Stimulated activated CD4-positive, alpha-beta T cell treated with anti-CD3 and anti-CD28 coated beads, TNF-alpha, amount 100 ng/mL, for 24 hours (primary cell): Measurements from ENCODE around the gene PROC.

Experiments
- DNase-seq, 3 experiments: peaks; one replicate each; pipeline ENCODE4 v3.0.0-alpha.2; 2020; ENCODE audit warnings: low read depth in 3 of 3

Gene PROC

DNA sequence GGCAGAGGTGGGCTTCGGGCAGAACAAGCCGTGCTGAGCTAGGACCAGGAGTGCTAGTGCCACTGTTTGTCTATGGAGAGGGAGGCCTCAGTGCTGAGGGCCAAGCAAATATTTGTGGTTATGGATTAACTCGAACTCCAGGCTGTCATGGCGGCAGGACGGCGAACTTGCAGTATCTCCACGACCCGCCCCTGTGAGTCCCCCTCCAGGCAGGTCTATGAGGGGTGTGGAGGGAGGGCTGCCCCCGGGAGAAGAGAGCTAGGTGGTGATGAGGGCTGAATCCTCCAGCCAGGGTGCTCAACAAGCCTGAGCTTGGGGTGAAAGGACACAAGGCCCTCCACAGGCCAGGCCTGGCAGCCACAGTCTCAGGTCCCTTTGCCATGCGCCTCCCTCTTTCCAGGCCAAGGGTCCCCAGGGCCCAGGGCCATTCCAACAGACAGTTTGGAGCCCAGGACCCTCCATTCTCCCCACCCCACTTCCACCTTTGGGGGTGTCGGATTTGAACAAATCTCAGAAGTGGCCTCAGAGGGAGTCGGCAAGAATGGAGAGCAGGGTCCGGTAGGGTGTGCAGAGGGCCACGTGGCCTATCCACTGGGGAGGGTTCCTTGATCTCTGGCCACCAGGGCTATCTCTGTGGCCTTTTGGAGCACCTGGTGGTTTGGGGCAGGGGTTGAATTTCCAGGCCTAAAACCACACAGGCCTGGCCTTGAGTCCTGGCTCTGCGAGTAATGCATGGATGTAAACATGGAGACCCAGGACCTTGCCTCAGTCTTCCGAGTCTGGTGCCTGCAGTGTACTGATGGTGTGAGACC, at the start of gene PROC:
PROC (plus strand) TSS at position 128 of the 812 bp plus-strand sequence. CDS start 1,516 bp downstream, outside the sequence.
- no peak for DNase-seq

- DNase-seq = no peak
These were observed 48.2 kb upstream of the PROC start for GRCh38 chr2:127370010-127370409.

DNA sequence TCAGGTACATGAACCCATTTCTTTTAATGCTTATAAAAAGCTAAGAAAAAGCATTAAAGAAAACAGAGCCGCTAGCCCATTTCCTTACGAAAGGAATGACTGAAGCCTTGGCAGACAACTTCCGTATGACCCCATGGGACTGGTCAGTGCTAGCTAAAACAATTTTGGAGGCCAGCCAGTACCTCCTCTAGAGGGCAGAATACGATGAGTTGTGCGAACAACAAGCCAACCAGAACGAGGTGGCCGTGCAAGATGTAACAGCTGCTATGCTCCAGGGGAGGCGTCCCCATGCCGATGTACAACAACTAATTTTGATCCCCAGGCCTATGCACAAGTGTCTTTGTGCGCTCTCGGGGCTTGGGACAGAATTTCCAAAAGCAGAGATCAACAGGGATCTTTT, 47.2 kb upstream of the PROC start:
- no peak for DNase-seq

DNA sequence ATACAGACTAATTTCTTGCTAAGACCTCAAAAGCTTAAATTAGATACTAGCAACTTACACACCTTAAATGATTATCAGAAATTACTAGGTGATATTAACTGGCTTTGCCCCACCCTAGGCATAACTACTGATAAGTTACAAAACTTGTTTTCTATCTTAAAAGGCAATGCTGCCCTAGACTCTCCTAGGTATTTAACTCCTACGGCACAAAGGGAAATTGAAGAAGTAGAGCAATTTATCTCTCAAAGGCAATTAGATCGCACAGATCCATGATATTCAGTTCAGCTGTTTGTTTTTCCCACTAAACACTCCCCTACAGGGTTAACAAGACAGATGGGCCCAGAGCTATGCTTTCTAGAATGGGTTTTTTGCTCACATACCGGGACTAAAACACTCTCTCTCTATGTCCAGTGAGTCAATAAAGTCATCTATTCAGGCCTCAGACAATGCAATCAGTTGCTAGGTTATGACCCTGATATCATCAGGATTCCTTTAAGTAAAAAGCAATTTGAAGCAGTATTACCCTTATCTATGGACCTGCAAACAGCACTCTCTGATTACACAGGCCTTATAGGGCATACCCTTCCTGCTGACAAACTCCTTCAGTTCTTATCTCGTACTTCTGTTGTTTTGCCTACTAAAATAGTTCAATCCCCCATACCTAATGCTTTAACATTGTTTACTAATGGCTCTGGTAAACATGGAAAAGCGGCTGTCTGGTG, 44.7 kb upstream of the PROC start:
- no peak for DNase-seq

DNA sequence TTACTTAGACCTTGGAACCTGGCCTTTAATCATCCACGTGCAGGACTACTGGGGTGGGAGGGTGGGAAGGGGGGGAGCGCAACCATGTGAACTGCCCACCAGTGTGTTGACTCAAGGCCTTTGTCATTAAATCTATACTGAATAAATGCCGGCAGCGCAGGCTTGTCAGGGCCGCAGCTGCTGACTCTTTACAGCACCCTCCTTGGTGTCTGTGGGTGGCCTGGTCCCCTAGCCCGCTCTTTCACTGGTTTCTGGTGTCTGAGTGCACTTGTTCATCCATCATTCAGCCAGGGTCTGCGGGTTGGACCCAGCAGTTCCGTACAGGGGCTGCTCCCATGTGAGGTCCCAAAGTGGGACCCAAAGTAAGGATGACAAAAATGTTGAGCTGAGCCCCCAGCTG, 42.0 kb upstream of the PROC start:
- DNase-seq = no peak

DNA sequence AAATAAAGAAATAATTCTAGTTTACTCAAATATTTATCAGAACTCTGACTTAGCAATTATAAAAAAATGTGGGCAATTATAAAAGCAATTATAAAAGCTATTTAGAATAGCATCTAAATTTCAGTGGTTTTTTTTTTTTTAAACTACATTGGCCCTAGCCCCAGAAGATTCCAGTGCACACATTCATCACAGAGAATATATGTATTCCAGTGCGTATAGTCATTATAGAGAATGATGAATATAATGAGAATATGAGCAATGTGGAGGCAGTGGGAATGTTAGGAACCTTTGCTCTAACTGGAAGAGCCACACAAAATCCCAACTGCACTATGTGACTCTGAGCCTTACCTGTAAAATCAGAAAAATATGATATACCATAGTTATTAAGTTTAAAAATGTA, 41.0 kb upstream of the PROC start:
- no peak for DNase-seq

- DNase-seq = no peak
These were observed 39.5 kb upstream of the PROC start for GRCh38 chr2:127378720-127379119.

- no peak for DNase-seq
These were observed 38.4 kb upstream of the PROC start for GRCh38 chr2:127379712-127380355.

DNA sequence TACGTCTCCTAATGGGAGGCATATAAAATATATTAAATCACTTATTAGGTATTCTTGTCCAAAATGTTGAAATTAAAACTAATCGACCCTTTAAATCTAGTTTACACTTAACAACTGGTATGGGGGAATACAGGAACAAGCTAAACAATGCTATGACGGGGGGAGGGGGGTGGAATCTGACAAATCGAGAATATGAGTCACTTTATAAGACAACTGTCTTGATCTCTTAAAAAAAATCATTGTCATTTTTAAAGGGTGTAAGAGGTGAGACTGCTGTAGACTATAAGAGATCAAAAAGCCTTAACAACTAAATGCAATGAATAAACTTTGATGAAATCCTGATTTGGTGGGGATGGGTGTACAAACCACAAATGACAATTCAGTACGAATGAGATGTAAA, 36.5 kb upstream of the PROC start:
- DNase-seq = peak in 2 of 3 experiments; percentile 19

- DNase-seq = no peak
These were observed 35.4 kb upstream of the PROC start for GRCh38 chr2:127382831-127383230.

GRCh38 chr2:127384529-127384928, 33.7 kb upstream of the PROC start:
- no peak for DNase-seq

- DNase-seq = no peak
These were observed 32.0 kb upstream of the PROC start for GRCh38 chr2:127386246-127386645.

- DNase-seq = peak; percentile 61 to 78 (median 64)
These were observed 31.2 kb upstream of the PROC start for GRCh38 chr2:127386764-127387654.

DNA sequence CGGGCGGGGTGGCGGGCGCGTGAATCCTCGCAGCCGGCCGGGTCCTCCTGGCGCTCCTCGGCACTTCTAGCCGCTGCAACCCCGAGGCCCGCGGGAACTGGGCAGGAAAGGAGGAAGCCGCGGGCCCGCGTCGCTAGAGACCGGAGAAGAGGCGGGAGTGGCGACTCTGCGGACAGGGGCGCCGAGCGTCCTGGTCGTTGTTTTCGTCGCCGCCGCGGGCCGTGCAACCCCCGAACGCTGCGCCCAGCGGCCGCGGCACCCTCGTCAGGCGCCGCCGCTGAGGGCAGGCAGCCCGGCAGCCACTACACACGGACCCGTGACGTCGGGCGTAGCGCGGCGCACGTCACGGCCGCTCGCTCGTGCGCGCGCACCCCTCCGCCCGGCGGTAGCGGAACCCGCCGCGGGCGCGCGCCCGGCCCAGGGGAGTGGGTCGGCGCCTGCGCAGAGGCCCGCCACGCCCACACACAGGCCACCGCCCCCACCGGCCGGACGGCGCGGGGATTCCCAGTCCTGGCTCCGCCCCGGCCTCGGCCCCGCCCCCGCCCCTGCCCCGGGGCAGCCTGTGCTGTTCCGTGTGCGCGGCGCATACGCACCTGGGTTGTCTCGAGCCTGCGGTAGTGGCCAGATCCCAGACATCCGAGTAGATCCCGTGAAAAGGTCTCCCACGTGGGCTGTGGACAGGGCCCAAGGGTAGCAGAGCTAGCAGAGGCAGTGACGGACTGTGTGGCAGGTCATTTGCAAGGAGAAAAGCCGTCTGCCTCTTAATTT, 30.4 kb upstream of the PROC start, which contains the start of gene MAP3K2:
MAP3K2 (minus strand) TSS at position 321 of the 768 bp plus-strand sequence. CDS start 44,846 bp downstream, outside the sequence.
- peak; percentile 78 to 95 (median 93) for DNase-seq

- no peak for DNase-seq
These were observed 29.6 kb upstream of the PROC start for GRCh38 chr2:127388423-127389164.

GRCh38 chr2:127389778-127390435, 28.3 kb upstream of the PROC start:
- no peak for DNase-seq

GRCh38 chr2:127392133-127392827, 25.9 kb upstream of the PROC start:
- DNase-seq = no peak

DNA sequence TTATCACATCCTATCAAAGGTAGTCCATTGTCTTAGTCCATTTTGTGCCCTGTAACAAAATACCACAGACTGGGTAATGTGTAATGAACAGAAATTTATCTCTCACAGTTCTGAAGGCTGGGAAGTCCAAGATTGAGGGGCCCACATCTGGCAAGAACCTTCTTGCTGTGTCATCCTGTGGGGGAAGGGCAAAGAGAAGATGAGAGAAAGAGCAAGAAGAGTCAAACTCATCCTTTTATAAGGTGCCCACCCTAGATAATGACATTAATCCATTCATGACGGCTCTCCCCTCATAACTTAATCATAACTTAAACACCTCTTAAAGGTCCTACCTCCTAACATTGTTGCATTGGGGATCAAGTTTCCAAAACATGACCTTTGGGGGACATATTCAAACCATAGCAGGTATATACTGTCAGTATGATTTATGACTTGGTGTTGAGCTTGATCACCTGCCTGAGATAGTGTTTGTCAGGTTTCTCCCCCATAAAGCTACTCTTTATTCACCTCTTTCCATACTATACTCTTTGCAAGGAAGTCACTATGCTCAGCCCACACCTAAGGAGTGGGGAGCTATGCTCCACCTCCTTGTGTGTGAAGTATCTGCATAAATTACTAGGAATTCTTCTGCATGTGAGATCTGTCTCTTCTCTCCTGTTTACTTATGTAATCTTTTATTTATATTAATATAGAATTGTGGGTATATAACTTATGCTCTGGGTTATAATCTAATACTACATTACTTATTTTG, 25.2 kb upstream of the PROC start:
- DNase-seq = no peak
